Measurements from ENCODE around the gene ID2. TPM values are rescaled to one million over a fixed set of nuclear protein-coding genes. Genes with fewer than 3 reads are reported as not detected.
"Not testable (repeated sequence)": the region's sequence is repeated elsewhere in the genome, so short reads cannot be mapped to it uniquely, and the experiment has no call there.

ID2 gene
- total RNA-seq, 4 donors from 2014 or later, result 329 to 437 (median 382) TPM

DNA sequence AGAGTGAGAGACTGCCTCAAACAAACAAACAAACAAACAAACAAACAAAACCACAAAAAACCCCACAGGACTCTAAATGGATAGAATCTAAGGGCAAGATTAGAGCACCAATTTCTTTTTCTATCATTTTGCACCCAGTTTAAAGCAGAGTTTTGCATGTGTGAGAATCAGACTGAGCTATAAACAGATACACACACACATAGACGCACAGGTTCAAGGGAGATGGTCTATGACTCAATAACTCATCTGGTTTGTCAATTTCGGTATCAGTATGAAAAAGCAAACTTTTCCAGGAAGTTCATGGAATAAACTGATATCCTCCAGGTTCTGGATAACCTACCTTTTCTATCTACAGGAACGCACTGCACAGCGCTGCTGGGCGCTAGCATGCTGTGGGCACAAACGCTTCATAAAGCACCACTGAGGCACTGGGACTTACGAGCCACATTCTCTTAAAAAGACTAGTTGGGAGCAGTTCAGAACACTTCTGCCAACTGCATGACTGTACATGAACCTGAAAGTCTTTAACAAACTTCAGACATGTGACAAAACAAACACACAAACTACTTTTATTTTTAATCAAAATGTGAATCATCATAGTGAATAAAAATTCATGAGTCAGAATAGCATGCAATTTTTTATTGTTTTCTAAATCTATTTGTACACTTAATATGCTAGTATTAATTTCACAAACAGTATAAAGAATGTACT lies 46.6 kb downstream of the ID2 start:
- in situ Hi-C loops (cut with MboI; ENCODE audit: low pct_ligation_motif_present in 1 of 4, low pct_unique_long_range_greater_than_20kb in 1 of 4, low sequenced_read_pairs in 3 of 4), result no loop called here
- Histone ChIP-seq H3K27ac (no peak overlapping the region), H3K27me3 (no peaks in the 10 kb centered on the region), H3K4me1 (no peaks in the 10 kb centered on the region), H3K4me3 (no peak overlapping the region), H3K9me3 (no peaks in the 10 kb centered on the region), H3K36me3 (peaks cover 0 to 44% (median 20%) of the 10 kb centered on the region in 4 donors)
- DNase-seq, result no peak
- WGBS, 2 donors (ENCODE audit: low coverage in 1 of 2), result 97 to 98% methylated on average over 6 to 7 of the region's 7 CpGs
- no peak for TF ChIP-seq EP300 (IDR thresholded peaks at IDR 0.05; ENCODE audit: low read depth)
- TF ChIP-seq, protein P1, sequence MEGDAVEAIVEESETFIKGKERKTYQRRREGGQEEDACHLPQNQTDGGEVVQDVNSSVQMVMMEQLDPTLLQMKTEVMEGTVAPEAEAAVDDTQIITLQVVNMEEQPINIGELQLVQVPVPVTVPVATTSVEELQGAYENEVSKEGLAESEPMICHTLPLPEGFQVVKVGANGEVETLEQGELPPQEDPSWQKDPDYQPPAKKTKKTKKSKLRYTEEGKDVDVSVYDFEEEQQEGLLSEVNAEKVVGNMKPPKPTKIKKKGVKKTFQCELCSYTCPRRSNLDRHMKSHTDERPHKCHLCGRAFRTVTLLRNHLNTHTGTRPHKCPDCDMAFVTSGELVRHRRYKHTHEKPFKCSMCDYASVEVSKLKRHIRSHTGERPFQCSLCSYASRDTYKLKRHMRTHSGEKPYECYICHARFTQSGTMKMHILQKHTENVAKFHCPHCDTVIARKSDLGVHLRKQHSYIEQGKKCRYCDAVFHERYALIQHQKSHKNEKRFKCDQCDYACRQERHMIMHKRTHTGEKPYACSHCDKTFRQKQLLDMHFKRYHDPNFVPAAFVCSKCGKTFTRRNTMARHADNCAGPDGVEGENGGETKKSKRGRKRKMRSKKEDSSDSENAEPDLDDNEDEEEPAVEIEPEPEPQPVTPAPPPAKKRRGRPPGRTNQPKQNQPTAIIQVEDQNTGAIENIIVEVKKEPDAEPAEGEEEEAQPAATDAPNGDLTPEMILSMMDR (IDR thresholded peaks at IDR 0.05), result no peak
- TF ChIP-seq POLR2AphosphoS5 (IDR thresholded peaks at IDR 0.05), result no peak
- no peak for TF ChIP-seq POLR2A (IDR thresholded peaks at IDR 0.05)
- intact Hi-C loops (cut with DNase I; ENCODE audit: low total_unique reads), result no loop called here

DNA sequence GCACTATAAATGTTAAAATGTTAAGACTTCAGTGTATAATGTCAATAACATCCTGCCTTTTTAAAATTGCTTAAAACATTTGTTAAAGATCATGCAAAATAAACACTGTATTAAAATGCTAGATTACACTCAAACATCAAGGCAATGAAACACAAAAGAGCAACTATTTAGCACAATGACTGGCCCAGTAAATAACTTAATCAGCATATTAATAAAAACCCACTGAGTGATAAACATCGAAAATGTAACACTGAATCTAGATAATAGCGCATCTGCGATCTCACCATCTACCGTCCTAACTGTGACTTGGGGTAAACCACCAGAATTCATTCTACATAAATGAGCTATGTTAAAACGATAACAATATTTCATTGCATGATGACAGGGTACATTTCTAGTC lies 47.2 kb downstream of the ID2 start:
- H3K27me3 ChIP-seq; H3K27ac ChIP-seq; DNase-seq; H3K4me3 ChIP-seq; H3K4me1 ChIP-seq; in situ Hi-C loops (cut with MboI; ENCODE audit: low pct_ligation_motif_present in 1 of 4, low pct_unique_long_range_greater_than_20kb in 1 of 4, low sequenced_read_pairs in 3 of 4); intact Hi-C loops (cut with DNase I; ENCODE audit: low total_unique reads); H3K9me3 ChIP-seq: not testable (repeated sequence)
- WGBS, 2 donors (ENCODE audit: low coverage in 1 of 2), result 89 to 90% methylated on average over 5 of the region's 5 CpGs
- peaks cover 0 to 50% (median 25%) of the 10 kb centered on the region in 4 donors for H3K36me3 ChIP-seq

DNA sequence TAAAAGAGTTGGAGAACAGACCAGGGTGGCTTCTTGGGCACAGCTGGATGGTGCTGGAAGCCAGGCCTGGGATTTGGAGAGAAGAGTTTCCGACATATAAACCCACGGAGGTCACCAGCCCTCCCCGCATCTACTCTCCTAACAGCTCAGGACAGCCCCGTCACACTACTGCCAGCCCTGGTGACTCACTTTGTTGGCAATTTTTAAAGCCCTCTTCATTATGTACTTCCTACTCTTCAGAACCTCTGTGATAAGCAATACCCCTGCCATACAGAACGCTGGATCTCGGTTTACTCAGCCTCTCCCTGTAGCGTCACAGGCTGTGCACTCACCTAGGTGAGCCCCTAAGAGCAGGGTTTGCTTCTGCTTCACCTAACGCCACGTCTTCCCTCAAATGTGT lies 48.1 kb downstream of the ID2 start:
- Histone ChIP-seq H3K36me3 (peaks cover 0 to 55% (median 27%) of the 10 kb centered on the region in 4 donors), H3K27me3 (no peaks in the 10 kb centered on the region), H3K4me1 (no peaks in the 10 kb centered on the region), H3K27ac (no peak overlapping the region), H3K9me3 (no peaks in the 10 kb centered on the region), H3K4me3 (no peak overlapping the region)
- intact Hi-C loops (cut with DNase I; ENCODE audit: low total_unique reads), result no loop called here
- TF ChIP-seq, protein P1 (IDR thresholded peaks at IDR 0.05), result no peak
- TF ChIP-seq EP300 (IDR thresholded peaks at IDR 0.05; ENCODE audit: low read depth), result no peak
- no peak for TF ChIP-seq POLR2A (IDR thresholded peaks at IDR 0.05)
- no peak for TF ChIP-seq POLR2AphosphoS5 (IDR thresholded peaks at IDR 0.05)
- 88 to 96% methylated on average over 9 of the region's 9 CpGs for WGBS, 2 donors (ENCODE audit: low coverage in 1 of 2)
- no peak for DNase-seq
- in situ Hi-C loops (cut with MboI; ENCODE audit: low pct_ligation_motif_present in 1 of 4, low pct_unique_long_range_greater_than_20kb in 1 of 4, low sequenced_read_pairs in 3 of 4), result no loop called here

DNA sequence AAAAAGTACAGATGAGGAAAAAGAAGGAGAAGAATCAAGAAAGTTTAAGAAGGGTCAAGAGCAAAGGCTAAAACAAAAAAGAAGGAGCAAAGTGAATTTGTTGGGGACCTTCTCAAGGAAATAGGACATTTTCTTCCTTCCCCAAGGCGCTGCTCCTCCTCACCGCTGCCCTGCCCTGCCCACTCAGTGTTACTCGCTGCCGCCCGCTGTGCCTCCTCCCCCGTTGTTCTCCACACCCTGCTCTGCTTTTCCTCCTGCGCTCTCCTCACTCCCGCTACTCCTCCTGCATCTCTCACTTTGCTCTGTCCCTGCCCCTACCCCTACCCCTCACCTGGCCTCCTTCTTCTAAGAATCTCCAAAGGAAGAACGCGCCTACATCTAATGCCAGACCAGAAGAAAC lies 50.7 kb downstream of the ID2 start:
- Histone ChIP-seq H3K4me3 (no peak overlapping the region), H3K9me3 (no peaks in the 10 kb centered on the region), H3K27ac (no peak overlapping the region), H3K36me3 (peaks cover 0 to 75% (median 30%) of the 10 kb centered on the region in 4 donors), H3K4me1 (no peaks in the 10 kb centered on the region), H3K27me3 (no peaks in the 10 kb centered on the region)
- intact Hi-C loops (cut with DNase I; ENCODE audit: low total_unique reads), result no loop called here
- no peak for DNase-seq
- TF ChIP-seq, protein P1 (IDR thresholded peaks at IDR 0.05), result no peak
- TF ChIP-seq POLR2A (IDR thresholded peaks at IDR 0.05) (no peak), EP300 (IDR thresholded peaks at IDR 0.05; ENCODE audit: low read depth) (no peak), POLR2AphosphoS5 (IDR thresholded peaks at IDR 0.05) (no peak)
- in situ Hi-C loops (cut with MboI; ENCODE audit: low pct_ligation_motif_present in 1 of 4, low pct_unique_long_range_greater_than_20kb in 1 of 4, low sequenced_read_pairs in 3 of 4), result no loop called here
- 93 to 95% methylated on average over 5 to 10 of the region's 10 CpGs for WGBS, 2 donors (ENCODE audit: low coverage in 1 of 2)

Other genes starting within 250 kb of the ID2 start
- 100 to 1,000 TPM in 1 of 4 donors, 10 to 100 TPM in 3; 79.3 to 110 (median 85.9) TPM for gene KIDINS220, start 155.6 kb downstream of the ID2 start, total RNA-seq

Measured in transverse colon (tissue), 4 donors.